ENCODE data around the gene KCNIP1.
"Not testable (repeated sequence)": the region's sequence is repeated elsewhere in the genome, so short reads cannot be mapped to it uniquely, and the experiment has no call there.

Gene KCNIP1

GRCh38 chr5:170757182-170757601 lies 253.4 kb downstream of the KCNIP1 start:
- no peak for DNase-seq

- no peak for DNase-seq
Observed at GRCh38 chr5:170757669-170758068, 253.8 kb downstream of the KCNIP1 start.

GRCh38 chr5:170758481-170758880 lies 254.7 kb downstream of the KCNIP1 start:
- DNase-seq: no peak

- no peak for DNase-seq
Observed at GRCh38 chr5:170760113-170760512, 256.3 kb downstream of the KCNIP1 start.

- no peak for DNase-seq
Observed at GRCh38 chr5:170761048-170761707, 257.4 kb downstream of the KCNIP1 start.

GRCh38 chr5:170761708-170762066 lies 257.9 kb downstream of the KCNIP1 start:
- DNase-seq: no peak

- not testable (repeated sequence) for DNase-seq
Observed at GRCh38 chr5:170762298-170762697, 258.5 kb downstream of the KCNIP1 start.

- not testable (repeated sequence) for DNase-seq
Observed at GRCh38 chr5:170765868-170766267, 262.0 kb downstream of the KCNIP1 start.

- DNase-seq: no peak
Observed at GRCh38 chr5:170769246-170769645, 265.4 kb downstream of the KCNIP1 start.

GRCh38 chr5:170769898-170770416 lies 266.1 kb downstream of the KCNIP1 start:
- no peak for DNase-seq

- no peak for DNase-seq
Observed at GRCh38 chr5:170771496-170771895, 267.7 kb downstream of the KCNIP1 start.

GRCh38 chr5:170773024-170773985 lies 269.5 kb downstream of the KCNIP1 start:
- DNase-seq: no peak

- no peak for DNase-seq
Observed at GRCh38 chr5:170774831-170775230, 271.0 kb downstream of the KCNIP1 start.

GRCh38 chr5:170781946-170782345 lies 278.1 kb downstream of the KCNIP1 start:
- DNase-seq: no peak

GRCh38 chr5:170782438-170782837 lies 278.6 kb downstream of the KCNIP1 start:
- no peak for DNase-seq

GRCh38 chr5:170783498-170784247 lies 279.9 kb downstream of the KCNIP1 start, which contains the start of gene GABRP:
TSS of gene GABRP (plus strand) at chr5:170783725. CDS start at chr5:170788616, 4,891 bp downstream.
- DNase-seq: no peak

GRCh38 chr5:170785416-170785815 lies 281.6 kb downstream of the KCNIP1 start:
- DNase-seq: no peak

All from activated CD4-positive, alpha-beta T cell treated with anti-CD3 and anti-CD28 coated beads, Interleukin-2, amount 50 U/mL, for 1 hour (primary cell).